Measurements from ENCODE around the gene C1QTNF3.

- TF ChIP-seq CTCF (IDR thresholded peaks at IDR 0.05) = no peak
- no peak for TF ChIP-seq POLR2A (IDR thresholded peaks at IDR 0.05)
Observed at GRCh38 chr5:34053571-34054399, 10.8 kb upstream of the C1QTNF3 start.
